GM12878 (cell line): ENCODE results near the gene SPTBN1.

Experiments used
- CTCF ChIP-seq, 3 experiments: IDR thresholded peaks in 2 of 3; conservative IDR thresholded peaks in 1 of 3; 2 replicates each; pipeline ENCODE4 v1.5.1; 2011; ENCODE audit warnings: low read depth in 3 of 3, low read length in 3 of 3, mild to moderate bottlenecking in 3 of 3, control low read depth in 2 of 3, moderate library complexity in 2 of 3, inconsistent platforms in 1 of 3, mixed read lengths in 1 of 3; ENCODE audit not compliant: control insufficient read depth in 2 of 3, insufficient read depth in 1 of 3; ENCODE audit errors: extremely low read depth in 1 of 3
- DPF2 ChIP-seq: fragments of 450-650 bp; IDR thresholded peaks from 2 replicates; pipeline ENCODE4 v1.6.1; 2017; ENCODE audit warnings: mild to moderate bottlenecking
- E4F1 ChIP-seq: fragments of 450-650 bp; IDR thresholded peaks from 2 replicates; pipeline ENCODE4 v1.6.1; 2018; ENCODE audit warnings: borderline replicate concordance, mild to moderate bottlenecking; ENCODE audit not compliant: partially characterized antibody
- GABPA ChIP-seq: IDR thresholded peaks from 2 replicates; pipeline ENCODE4 v1.6.1; 2014; ENCODE audit warnings: antibody characterized with exemption, low read depth, mild to moderate bottlenecking, inconsistent platforms
- POLR2A ChIP-seq: IDR thresholded peaks from 2 replicates; pipeline ENCODE4 v1.6.1; 2011; ENCODE audit warnings: low read depth, mild to moderate bottlenecking, low read length
- PRDM15 ChIP-seq: fragments of 450-650 bp; formaldehyde crosslinking; IDR thresholded peaks from 2 replicates; pipeline ENCODE4 v1.4.0; 2020; ENCODE audit warnings: mild to moderate bottlenecking, moderate library complexity
- STAT1 ChIP-seq: fragments of 450-650 bp; conservative IDR thresholded peaks from 2 replicates; pipeline ENCODE4 v1.6.1; 2014; ENCODE audit warnings: antibody characterized with exemption, mild to moderate bottlenecking
- ZNF274 ChIP-seq: IDR thresholded peaks from one replicate; pipeline ENCODE4 v1.8.0; 2011; ENCODE audit not compliant: insufficient read length, insufficient read depth

GRCh38 chr2:54681416-54681815 lies 225.3 kb downstream of the SPTBN1 start:
- no peak for TF ChIP-seq ZNF274
- no peak for TF ChIP-seq CTCF (IDR thresholded peaks at IDR 0.05 in 2 of 3, conservative IDR thresholded peaks at IDR 0.05 in 1 of 3; ENCODE audit: control insufficient read depth in 2 of 3, extremely low read depth in 1 of 3, insufficient read depth in 1 of 3, low read depth in 3 of 3, low read length in 3 of 3)
- no peak for TF ChIP-seq POLR2A
- no peak for TF ChIP-seq E4F1
- no peak for TF ChIP-seq GABPA
- no peak for TF ChIP-seq PRDM15 (CRISPR knock-in tag)
- no peak for TF ChIP-seq STAT1
- no peak for TF ChIP-seq DPF2
